Fibroblast of skin of left biceps (primary cell): Measurements from ENCODE around the gene NPY.

Source experiments
- DNase-seq, 2 experiments: peaks; one replicate each; pipeline ENCODE4 v3.0.0-alpha.2; 2013; ENCODE audit warnings: low read depth in 2 of 2

The NPY gene

DNA sequence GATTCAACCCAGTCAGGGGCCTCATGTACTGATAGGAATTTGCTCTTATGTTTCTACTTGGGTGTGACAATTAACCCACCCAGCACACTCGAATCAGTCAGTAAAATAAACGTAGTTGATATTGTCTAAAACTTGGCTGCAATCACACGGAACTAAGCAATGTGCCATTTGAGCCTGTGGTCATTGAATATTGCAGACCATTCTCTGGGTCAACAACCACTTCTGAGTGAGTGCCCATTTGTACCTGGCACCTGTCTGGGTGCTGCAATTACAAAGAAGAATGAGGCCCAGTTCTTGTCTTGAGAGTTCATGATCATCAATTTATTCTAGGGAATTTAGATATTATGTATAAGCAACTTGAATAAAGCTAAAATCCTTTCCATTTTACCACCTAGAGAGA, 29.8 kb downstream of the NPY start:
- DNase-seq = no peak

DNA sequence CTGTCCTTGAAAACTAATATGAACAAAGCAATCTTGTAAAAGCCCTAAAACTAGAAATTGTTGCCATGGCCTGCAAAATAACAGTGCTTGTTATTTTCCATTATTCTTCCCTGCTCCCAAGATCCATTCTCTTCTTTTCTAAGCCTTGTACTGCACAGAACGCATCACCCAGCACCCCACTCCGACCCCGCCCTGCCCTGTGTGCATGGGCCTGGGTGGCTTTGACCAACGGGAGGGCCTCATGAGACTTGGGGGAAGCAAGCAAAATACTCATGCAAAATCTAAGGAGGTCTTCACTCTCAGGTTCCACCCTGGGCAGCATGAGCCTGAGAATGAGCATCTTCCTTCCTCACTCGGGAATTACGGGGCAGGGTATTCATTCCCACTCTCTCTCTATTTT, 32.4 kb downstream of the NPY start:
- no peak for DNase-seq

DNA sequence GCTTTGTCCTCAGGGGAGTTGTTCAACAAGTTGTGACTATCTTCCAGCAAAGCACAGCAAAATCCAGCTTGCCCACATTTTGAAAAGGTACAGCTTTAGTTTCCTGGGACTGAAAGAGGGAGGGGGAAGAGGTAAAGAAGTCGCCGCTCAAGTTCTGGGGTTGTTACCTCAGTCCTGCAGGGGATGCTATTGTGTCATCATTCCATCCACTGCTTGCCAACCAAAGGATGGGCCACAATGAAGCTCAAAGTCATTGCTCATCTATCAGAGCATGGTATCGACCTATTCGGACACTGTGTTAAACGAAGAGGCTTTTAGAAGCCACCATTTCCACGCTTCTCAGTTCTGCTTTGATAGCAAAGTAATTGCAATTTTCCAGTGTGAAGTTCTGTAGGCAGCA, 34.3 kb downstream of the NPY start:
- no peak for DNase-seq

DNA sequence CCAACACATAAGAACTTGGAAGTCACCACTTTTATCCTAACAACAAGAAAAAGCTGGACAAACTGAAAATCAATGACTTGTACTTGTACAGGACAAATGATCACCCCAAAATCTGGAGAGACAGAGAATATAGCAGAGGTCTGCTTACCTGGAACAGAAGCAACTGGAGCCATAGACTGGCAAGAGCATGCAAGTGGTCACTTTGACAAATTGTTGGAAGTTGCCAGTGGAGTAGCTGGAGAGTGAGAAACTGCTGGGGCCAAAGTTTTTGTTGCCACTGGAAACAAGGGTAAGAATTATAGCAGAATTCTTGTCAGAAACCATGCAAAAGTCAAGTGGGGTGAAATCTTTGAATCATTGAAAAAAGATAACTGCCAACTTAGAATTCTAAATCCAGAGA, 35.2 kb downstream of the NPY start:
- no peak for DNase-seq

DNA sequence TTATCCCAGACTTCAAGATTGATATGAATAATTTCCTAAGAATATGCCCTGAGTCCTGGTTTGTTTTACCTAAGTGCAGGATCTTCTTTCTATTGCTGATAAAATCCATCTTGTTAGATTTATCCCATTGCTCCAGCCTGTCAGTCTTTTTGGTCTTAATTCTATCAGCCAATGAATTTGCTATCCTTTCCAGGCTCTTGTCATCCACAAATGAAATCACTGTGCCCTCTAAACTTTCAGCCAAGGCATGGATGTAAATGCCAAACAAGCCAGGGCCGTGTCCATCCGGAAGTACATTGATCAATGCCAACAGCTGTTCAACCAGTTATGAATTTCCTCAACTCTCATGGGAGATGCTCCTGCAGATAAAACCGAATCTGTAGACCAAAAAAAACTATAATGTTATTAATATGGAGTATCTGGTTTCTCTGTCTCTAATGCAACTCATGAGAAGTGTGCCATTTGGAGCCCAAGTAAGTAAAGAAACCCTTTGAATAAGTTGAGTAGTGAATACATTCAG, 40.0 kb downstream of the NPY start:
- DNase-seq = no peak

DNA sequence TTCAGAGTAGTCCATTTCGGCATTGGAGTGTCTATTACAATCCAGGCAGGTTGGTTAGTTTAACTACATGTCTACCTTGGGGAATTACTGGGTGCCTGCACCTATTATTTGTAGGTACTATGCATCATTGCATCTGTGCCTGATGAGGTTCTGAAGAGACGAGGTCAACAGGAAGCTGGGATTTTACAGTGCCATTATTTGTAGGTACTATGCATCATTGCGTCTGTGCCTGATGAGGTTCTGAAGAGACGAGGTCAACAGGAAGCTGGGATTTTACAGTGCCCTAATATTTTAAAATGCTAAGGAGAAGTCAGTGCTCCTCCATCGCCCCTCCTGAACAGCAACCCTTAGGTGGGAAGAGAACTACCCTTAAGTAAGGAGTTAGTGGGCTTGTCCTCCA, 41.7 kb downstream of the NPY start:
- DNase-seq = no peak

DNA sequence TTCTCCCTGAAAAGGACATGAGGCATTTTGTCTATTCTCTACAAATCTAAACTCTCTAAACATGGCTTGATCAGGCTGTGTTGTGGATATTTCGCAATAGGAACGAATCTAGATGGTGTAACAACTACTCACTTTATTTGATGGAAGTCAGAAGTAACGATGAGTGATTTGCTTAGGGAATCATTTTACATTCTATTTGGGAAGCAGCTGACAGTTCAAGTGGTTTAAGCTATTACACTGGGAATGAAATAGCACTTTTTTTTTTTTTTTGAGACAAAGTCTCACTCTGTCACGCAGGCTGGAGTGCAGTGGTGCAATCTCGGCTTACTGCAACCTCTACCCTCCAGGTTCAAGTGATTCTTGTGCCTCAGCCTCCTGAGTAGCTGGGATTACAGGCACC, 44.1 kb downstream of the NPY start:
- no peak for DNase-seq

DNA sequence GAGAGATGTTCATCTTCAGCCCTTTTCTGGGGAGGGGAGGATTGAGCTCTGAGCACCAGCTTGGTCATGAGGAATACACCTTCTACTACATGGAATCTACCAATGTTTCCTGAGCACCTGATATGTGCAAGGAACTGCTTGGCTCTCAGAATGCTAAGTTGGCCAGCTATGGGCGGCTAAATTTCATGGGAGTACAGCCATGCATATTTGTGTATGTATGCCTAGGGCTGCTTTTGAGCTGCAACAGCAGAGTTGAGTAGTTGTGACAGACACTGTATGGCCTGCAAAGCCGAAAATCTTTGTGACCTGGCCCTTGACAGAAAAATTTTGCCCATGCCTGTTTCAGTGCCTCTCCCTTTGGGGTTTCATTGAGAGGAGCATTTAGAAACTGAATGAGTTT, 44.9 kb downstream of the NPY start:
- DNase-seq = no peak

DNA sequence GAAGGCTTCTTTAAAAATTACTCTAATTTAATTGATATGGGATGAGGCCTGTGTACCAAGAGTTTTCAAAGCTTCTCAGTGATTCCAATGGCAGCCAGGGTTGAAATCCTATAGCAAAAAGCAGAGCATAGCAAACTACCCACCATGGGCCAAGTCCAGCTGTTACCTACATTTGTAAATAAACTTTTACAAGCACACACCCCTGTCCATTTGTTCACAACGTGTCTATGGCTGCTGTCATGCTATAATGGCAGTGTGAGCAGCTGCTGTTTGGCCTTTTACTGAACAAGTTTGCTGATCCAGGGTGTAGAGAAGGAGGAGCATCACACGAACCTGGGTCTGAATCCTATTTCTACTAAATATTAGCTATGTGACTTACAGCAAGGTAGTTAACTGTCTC, 50.0 kb downstream of the NPY start:
- no peak for DNase-seq

DNA sequence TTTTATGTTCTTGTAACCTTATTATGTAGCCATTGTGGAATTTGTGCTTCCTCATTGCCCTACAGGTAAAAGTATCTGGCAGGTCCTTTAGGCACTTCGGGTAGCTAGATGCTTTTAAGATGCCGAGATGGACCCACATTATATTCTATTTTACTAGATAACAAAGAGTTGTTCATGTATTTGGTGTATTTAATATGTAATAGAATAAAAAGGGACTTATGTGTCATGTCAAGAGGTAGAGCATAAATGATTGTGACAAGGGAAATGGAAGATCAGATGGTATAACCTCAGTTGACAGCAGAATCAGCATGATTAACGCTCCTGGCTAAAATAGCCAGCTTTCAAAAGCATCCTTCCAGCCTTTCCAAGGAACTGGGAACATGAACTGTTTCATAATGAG, 50.6 kb downstream of the NPY start:
- no peak for DNase-seq

DNA sequence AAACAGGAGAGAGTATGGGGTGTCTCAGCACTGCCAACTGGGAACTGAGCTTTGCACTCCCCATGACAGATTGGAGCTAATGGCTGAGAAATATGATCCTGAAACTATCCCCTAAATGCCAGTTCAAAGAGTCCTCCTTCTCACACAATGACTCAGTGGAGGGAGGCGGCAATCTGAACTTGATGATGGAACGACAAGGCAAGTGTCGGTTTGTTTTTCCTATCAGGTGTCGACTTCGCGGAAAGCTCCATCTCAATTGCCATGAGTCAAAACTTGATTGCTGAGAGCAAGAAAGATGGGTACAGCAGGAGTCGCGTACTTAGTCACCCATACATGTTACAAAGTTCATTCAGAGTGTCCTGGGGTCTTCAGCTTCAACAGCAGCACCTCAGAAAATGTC, 52.5 kb downstream of the NPY start:
- no peak for DNase-seq

DNA sequence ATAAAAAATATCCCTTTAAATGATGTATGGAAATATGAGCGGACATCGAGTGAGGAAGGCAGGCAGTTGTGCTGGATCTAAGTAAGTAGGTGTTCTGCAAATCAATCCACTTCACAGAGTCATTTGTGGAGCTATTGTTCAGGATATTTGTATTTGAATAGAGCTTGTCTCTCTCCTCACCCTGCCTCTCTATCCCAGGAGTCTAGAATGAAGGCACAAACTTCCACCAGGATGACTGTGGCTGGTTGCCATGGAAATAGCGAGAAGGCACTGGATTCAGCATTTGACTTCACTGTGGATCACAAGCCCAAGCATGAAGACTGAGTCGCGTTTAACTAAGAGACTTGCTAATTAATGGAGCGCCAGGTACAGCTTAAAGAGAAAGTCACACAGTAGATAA, 53.2 kb downstream of the NPY start:
- DNase-seq = no peak

DNA sequence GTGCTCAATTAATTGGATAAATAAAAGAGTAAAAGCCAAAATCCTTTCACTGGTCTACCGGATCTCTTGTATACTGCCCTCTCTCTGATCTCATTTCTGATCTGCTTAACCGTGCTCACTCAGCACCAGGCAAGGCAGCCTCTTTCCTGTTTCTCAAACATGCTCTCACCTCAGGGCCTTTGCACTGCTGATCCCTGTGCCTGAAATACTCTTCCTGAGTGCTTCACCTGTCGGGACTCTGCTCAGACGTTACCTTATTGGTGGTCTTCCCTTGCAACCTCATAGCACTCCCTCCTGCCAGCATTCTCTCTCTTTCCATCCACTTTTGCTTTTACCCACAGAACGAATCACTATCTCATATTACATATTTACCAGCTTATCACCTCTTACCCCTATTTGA, 55.6 kb downstream of the NPY start:
- no peak for DNase-seq

DNA sequence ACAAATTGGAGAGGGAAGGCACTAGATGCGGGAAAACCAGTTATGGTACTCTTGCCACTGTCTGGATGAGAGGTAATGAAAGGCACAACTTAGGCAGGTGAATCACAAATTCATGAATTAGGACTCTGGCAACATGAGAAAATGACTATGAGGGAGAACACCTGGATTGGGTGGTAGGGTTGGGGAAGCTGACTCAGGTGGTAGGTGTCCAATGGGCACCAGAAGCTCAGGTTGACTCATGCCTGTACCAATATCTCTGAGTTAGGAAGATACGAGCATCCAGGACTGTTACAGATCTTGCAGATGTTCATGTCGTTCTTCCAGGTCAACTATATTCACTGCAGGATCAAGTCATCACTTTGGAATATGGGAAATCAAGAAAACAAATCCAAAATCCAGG, 56.7 kb downstream of the NPY start:
- DNase-seq = no peak
